Gastrocnemius medialis (tissue), 4 donors: ENCODE measurements around the gene PPP2R5E. TPM values are rescaled to one million over a fixed set of nuclear protein-coding genes. Genes with fewer than 3 reads are reported as not detected.

Experiments used
- ATAC-seq, 2 donors: fragments of 150-250 bp; one replicate each; pipeline ENCODE4 v1.9.1; 2016
- DNase-seq, 2 donors: peaks; one replicate each; pipeline ENCODE4 v3.0.0-alpha.2; 2019
- H3K27ac ChIP-seq, 4 donors: fragments of 200-600 bp; sonication (generic); 1 replicate in 1 of 4; 2 replicates in 3 of 4; pipeline ENCODE4 v1.5.1; 2016 to 2018; ENCODE audit warnings: mild to moderate bottlenecking in 2 of 4, moderate library complexity in 1 of 4
- H3K27me3 ChIP-seq, 3 donors: fragments of 200-600 bp; sonication (generic) in 2 of 3; 1 replicate in 1 of 3; 2 replicates in 2 of 3; pipeline versions ENCODE4 v1.5.1 to v1.6.0; 2016 to 2019; ENCODE audit warnings: mild to moderate bottlenecking in 1 of 3, moderate library complexity in 1 of 3
- H3K36me3 ChIP-seq, 2 donors: fragments of 200-600 bp; sonication (generic) in 1 of 2; one replicate each; pipeline ENCODE4 v1.5.1; 2017 to 2018
- H3K4me1 ChIP-seq, 2 donors: fragments of 200-600 bp; sonication (generic) in 1 of 2; one replicate each; pipeline ENCODE4 v1.5.1; 2016 to 2017; ENCODE audit warnings: mild to moderate bottlenecking in 2 of 2
- H3K4me3 ChIP-seq, 4 donors: fragments of 200-600 bp; sonication (generic) in 3 of 4; 1 replicate in 1 of 4; 2 replicates in 3 of 4; pipeline ENCODE4 v1.5.1; 2016 to 2019; ENCODE audit warnings: mild to moderate bottlenecking in 2 of 4
- H3K9me3 ChIP-seq, 3 donors: fragments of 200-600 bp; sonication (generic) in 2 of 3; 1 replicate in 1 of 3; 2 replicates in 2 of 3; pipeline ENCODE4 v1.5.1; 2016 to 2019
- CTCF ChIP-seq, 5 experiments: fragments of 450-650 bp in 3 of 5; fragments of 200-600 bp in 2 of 5; sonication (generic) in 2 of 5; IDR thresholded peaks in 4 of 5; conservative IDR thresholded peaks in 1 of 5; 1 replicate in 4 of 5; 2 replicates in 1 of 5; pipeline ENCODE4 v1.5.1; 2016 to 2019; ENCODE audit warnings: antibody characterized with exemption in 5 of 5, mild to moderate bottlenecking in 3 of 5, moderate library complexity in 3 of 5
- POLR2A ChIP-seq, 2 donors: fragments of 450-650 bp; IDR thresholded peaks; one replicate each; pipeline ENCODE4 v1.6.1; 2017; ENCODE audit warnings: antibody characterized with exemption in 2 of 2, mild to moderate bottlenecking in 2 of 2, moderate library complexity in 2 of 2
- in situ Hi-C, 4 donors: fragments of 200-750 bp; cut with MboI; loops; one replicate each; pipeline versions ENCODE4 v1.15.0 to v1.8.0; 2017; ENCODE audit warnings: low sequenced_read_pairs in 4 of 4
- intact Hi-C: fragments of 100-400 bp; cut with DNase I; formaldehyde crosslinking; loops from one replicate; pipeline ENCODE4 v1.15.1; 2023; ENCODE audit warnings: low total_unique reads
- total RNA-seq, 4 donors: library from RNA; depleted of rRNA; stranded (reverse); fragments of >200 nt; gene quantifications; one replicate each; pipeline versions ENCODE4 v1.1.0 to v1.2.3, GENCODE V29; 2016

The PPP2R5E gene
- total RNA-seq, 4 donors from 2014 or later, result 14.6 to 25.8 (median 22.3) TPM

- DNase-seq (no peak), ATAC-seq (no peak)
- Histone ChIP-seq H3K4me3 (no peak overlapping the region), H3K9me3 (no peaks in the 10 kb centered on the region), H3K27ac (no peak overlapping the region), H3K4me1 (peaks cover 15 to 24% of the 10 kb centered on the region in 2 donors), H3K27me3 (no peaks in the 10 kb centered on the region), H3K36me3 (no peaks in the 10 kb centered on the region)
- in situ Hi-C loops, result no loop called here
- intact Hi-C loops, result no loop called here
- TF ChIP-seq POLR2A (IDR thresholded peaks at IDR 0.05) (no peak), CTCF (IDR thresholded peaks at IDR 0.05 in 4 of 5, conservative IDR thresholded peaks at IDR 0.05 in 1 of 5) (no peak)
Observed at GRCh38 chr14:63401646-63402045, 141.5 kb downstream of the PPP2R5E start.

DNA sequence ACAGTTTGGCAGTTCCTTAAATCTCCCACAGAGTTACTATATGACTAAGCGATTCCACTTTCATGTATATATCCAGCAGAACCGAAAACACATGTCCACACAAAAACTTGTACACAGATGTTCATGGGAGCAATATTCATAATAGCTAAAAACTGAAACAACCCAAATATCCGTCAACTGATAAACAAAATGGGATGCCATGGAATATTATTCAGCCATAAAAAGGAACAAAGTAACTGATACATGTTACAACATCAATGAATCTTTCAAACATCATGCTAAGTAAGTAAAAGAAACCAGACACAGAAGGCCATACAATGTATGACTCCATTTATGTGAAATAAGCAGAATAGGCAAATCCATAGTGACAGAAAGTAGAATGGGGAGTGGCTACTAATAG, 144.2 kb downstream of the PPP2R5E start:
- Histone ChIP-seq H3K4me3 (no peak overlapping the region), H3K4me1 (peaks cover 15 to 24% of the 10 kb centered on the region in 2 donors), H3K27me3 (no peaks in the 10 kb centered on the region), H3K9me3 (no peaks in the 10 kb centered on the region), H3K27ac (no peak overlapping the region), H3K36me3 (peaks cover 0 to 5% of the 10 kb centered on the region in 2 donors)
- ATAC-seq (no peak), DNase-seq (no peak)
- TF ChIP-seq CTCF (IDR thresholded peaks at IDR 0.05 in 4 of 5, conservative IDR thresholded peaks at IDR 0.05 in 1 of 5), result no peak
- intact Hi-C loops, result no loop called here
- in situ Hi-C loops, result loop anchor here in 1 of 4 donors (25.0 kb wide), 1 partner anchor 238 kb away; the partner anchor contains the start of gene WDR89

DNA sequence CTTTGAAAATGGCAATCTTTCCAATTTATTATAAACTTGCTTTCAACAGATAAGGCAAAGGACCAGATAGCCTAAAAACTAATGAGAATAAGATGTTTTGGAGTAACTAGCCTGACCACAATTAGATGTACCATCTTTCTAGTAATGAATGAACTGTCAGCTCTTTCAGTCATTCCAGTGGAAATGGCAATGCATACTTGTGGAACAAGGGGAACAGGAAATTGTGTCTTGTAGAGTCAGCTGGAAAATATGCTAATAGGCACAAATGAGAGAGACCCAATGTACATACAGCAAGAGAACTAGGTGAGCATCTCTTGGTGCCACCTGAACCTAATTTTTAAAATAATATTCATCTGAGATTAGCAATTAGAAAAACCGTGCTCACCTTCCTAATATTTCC, 148.3 kb downstream of the PPP2R5E start:
- TF ChIP-seq CTCF (IDR thresholded peaks at IDR 0.05 in 4 of 5, conservative IDR thresholded peaks at IDR 0.05 in 1 of 5), result no peak
- no peak for TF ChIP-seq POLR2A (IDR thresholded peaks at IDR 0.05)
- H3K4me1 ChIP-seq, result no peaks in the 10 kb centered on the region
- intact Hi-C loops, result no loop called here
- no peak for DNase-seq
- no peak overlapping the region for H3K4me3 ChIP-seq
- no peak for ATAC-seq
- no peaks in the 10 kb centered on the region for H3K27me3 ChIP-seq
- H3K27ac ChIP-seq, result no peak overlapping the region
- H3K36me3 ChIP-seq, result peaks cover 0 to 13% of the 10 kb centered on the region in 2 donors
- in situ Hi-C loops, result loop anchor here in 1 of 4 donors (25.0 kb wide), 1 partner anchor 242 kb away; the partner anchor contains the start of gene WDR89
- H3K9me3 ChIP-seq, result no peaks in the 10 kb centered on the region

DNA sequence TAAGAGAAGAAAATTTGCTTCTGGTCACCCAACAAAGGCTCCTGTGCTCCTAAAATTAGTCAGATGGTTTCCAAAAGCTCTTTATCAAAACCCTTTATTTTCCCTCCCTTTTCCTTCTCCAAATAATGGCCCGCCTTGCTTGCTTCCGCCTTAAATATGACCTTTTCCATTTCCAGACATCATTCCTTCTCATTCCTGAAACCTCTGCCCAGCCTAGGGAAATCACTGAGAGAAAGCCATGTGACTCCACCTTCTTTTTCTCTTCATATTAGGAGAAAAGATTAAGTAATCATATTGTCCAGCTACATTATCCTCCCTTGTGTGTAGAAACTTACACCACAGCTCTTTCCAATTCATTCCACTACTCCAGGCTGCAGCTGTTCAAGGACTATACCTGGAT, 148.7 kb downstream of the PPP2R5E start:
- H3K27ac ChIP-seq, result no peak overlapping the region
- no peaks in the 10 kb centered on the region for H3K4me1 ChIP-seq
- no peak for ATAC-seq
- no peaks in the 10 kb centered on the region for H3K27me3 ChIP-seq
- no peaks in the 10 kb centered on the region for H3K9me3 ChIP-seq
- TF ChIP-seq CTCF (IDR thresholded peaks at IDR 0.05 in 4 of 5, conservative IDR thresholded peaks at IDR 0.05 in 1 of 5) (no peak), POLR2A (IDR thresholded peaks at IDR 0.05) (no peak)
- no peak for DNase-seq
- in situ Hi-C loops (loop anchor here in 1 of 4 donors (25.0 kb wide), 1 partner anchor 243 kb away; the partner anchor contains the start of gene WDR89), intact Hi-C loops (no loop called here)
- H3K36me3 ChIP-seq, result peaks cover 0 to 16% of the 10 kb centered on the region in 2 donors
- no peak overlapping the region for H3K4me3 ChIP-seq

- DNase-seq (no peak), ATAC-seq (no peak)
- H3K4me1 ChIP-seq, result no peaks in the 10 kb centered on the region
- H3K27me3 ChIP-seq, result no peaks in the 10 kb centered on the region
- TF ChIP-seq CTCF (IDR thresholded peaks at IDR 0.05 in 4 of 5, conservative IDR thresholded peaks at IDR 0.05 in 1 of 5) (no peak), POLR2A (IDR thresholded peaks at IDR 0.05) (no peak)
- in situ Hi-C loops (loop anchor here in 1 of 4 donors (25.0 kb wide), 1 partner anchor 244 kb away; the partner anchor contains the start of gene WDR89), intact Hi-C loops (no loop called here)
- no peak overlapping the region for H3K4me3 ChIP-seq
- H3K36me3 ChIP-seq, result peaks cover 0 to 21% of the 10 kb centered on the region in 2 donors
- H3K27ac ChIP-seq, result no peak overlapping the region
- no peaks in the 10 kb centered on the region for H3K9me3 ChIP-seq
Observed at GRCh38 chr14:63393012-63393411, 150.2 kb downstream of the PPP2R5E start.
